Measurements from ENCODE around the gene KIF18B. TPM values are rescaled to one million over a fixed set of nuclear protein-coding genes. Genes with fewer than 3 reads are reported as not detected.

KIF18B gene
- polyA plus RNA-seq, 2 of the 4 experiments (the other 2 are of a cell fraction): 19.6 to 41.7 TPM

DNA sequence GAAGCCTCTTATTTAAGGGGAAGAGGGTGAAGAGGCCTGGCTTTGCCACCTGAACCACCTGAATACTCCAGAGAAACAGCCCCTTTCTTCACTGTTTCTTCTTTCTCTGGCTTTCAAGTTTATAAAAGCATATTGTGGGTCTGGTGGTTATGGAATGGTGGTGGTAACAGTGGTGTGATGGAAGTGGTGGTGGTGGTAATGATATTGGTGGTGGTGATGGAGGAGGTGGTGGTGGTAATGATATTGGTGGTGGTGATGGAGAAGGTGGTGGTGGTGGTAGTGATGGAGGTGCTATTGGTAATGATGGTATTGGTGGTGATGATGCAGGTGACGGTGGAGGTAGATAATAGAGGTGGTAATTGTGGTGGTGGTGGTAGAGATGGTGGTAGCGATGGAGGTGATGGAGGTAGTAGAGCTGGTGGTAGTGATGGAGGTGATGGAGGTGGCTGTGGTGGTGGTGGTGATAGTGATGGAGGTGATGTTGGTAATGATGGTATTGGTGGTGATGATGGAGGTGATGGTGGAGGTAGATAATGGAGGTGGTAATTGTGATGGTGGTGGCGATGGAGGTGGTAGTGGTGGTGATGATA is 34.6 kb upstream of the KIF18B start:
- ChIA-PET CTCF (interaction anchor here (0.6 to 8.9 kb wide), 7 partner anchors 11 to 150 kb away, joined by 3 to 112 read pairs (median 3); no protein-coding TSS in a partner anchor), POLR2A (interaction anchor here (1.0 to 2.4 kb wide), 3 partner anchors 11 to 38 kb away, joined by 3 to 15 read pairs (median 12); partner anchors contain the start of gene C1QL1)

DNA sequence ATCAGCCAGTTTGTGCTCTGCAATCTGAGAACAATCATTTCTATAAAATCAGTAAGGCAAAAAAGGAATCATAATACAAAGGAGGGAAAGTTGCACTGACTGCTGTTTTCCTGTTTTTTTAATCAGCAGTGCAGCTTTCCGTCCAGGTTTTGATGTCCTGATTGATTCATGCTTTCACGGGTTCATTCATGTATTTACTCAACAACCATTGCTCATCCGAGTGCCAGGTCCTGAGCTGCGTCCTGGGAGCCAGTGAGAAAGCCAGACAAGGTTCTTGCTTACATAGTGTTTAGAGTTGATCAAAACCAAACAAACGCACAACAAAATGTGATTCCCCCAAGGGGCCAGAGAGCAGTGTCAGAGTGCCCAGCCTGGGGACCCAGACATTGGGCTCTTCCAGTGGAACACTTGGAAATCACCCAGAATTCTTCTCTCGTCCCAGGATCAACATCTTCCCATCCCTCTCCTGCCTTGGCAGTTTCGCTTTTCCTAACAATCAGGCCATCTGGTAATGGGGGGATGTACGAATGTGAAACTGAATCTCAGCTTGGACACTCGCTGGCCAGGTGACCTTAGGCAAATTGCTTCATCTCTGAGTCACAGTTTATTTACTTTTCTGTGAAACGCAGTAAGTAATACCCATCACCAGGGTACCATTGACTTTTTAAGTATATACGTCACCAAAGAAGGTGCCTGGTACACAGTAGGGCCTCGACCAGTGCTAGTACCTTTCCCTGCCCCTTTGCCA is 33.8 kb upstream of the KIF18B start:
- CTCF ChIA-PET: interaction anchor here (0.8 to 8.9 kb wide), 9 partner anchors 11 to 149 kb away, joined by 3 to 112 read pairs (median 4); no protein-coding TSS in a partner anchor
- FAIRE-seq: peak; percentile 99
- ATAC-seq: peak; percentile 77 to 78
- DNase-seq (ENCODE audit: low read depth in 1 of 2, low spot score in 1 of 2): peak; percentile 84 to 88
- POLR2A ChIA-PET: interaction anchor here (1.0 to 2.4 kb wide), 6 partner anchors 10 to 82 kb away, joined by 3 to 15 read pairs (median 3); partner anchors contain the start of genes C1QL1 and EFTUD2
- H3K4me3 ChIP-seq: peak overlapping the region; percentile 32
- H3K9me3 ChIP-seq: no peaks in the 10 kb centered on the region
- peak overlapping the region; percentile 85 for H3K4me2 ChIP-seq
- WGBS (ENCODE audit: missing lambda C conversion rate): under 1% methylated on average over 12 of the region's 12 CpGs
- H3K27ac ChIP-seq: peak overlapping the region; percentile 82 to 87
- peaks cover 40% of the 10 kb centered on the region for H3K4me1 ChIP-seq
- TF ChIP-seq NR3C1 (IDR thresholded peaks at IDR 0.05): no peak
- no peak for TF ChIP-seq POLR2AphosphoS2 (conservative IDR thresholded peaks at IDR 0.05; ENCODE audit: low read length)
- no peak for TF ChIP-seq HEYL (CRISPR knock-in tag; IDR thresholded peaks at IDR 0.05)
- TF ChIP-seq HOXB13 (CRISPR knock-in tag; IDR thresholded peaks at IDR 0.05; ENCODE audit: low read depth): no peak
- TF ChIP-seq, protein P1, sequence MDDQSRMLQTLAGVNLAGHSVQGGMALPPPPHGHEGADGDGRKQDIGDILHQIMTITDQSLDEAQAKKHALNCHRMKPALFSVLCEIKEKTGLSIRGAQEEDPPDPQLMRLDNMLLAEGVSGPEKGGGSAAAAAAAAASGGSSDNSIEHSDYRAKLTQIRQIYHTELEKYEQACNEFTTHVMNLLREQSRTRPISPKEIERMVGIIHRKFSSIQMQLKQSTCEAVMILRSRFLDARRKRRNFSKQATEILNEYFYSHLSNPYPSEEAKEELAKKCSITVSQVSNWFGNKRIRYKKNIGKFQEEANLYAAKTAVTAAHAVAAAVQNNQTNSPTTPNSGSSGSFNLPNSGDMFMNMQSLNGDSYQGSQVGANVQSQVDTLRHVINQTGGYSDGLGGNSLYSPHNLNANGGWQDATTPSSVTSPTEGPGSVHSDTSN (IDR thresholded peaks at IDR 0.05): no peak; the same call in 1 of the 2 replicates
- TF ChIP-seq GATA3 (IDR thresholded peaks at IDR 0.05; ENCODE audit: borderline replicate concordance): peak; percentile 77
- TF ChIP-seq, protein P2, sequence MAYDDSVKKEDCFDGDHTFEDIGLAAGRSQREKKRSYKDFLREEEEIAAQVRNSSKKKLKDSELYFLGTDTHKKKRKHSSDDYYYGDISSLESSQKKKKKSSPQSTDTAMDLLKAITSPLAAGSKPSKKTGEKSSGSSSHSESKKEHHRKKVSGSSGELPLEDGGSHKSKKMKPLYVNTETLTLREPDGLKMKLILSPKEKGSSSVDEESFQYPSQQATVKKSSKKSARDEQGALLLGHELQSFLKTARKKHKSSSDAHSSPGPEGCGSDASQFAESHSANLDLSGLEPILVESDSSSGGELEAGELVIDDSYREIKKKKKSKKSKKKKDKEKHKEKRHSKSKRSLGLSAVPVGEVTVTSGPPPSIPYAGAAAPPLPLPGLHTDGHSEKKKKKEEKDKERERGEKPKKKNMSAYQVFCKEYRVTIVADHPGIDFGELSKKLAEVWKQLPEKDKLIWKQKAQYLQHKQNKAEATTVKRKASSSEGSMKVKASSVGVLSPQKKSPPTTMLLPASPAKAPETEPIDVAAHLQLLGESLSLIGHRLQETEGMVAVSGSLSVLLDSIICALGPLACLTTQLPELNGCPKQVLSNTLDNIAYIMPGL (CRISPR knock-in tag; IDR thresholded peaks at IDR 0.05; ENCODE audit: borderline replicate concordance): no peak
- TF ChIP-seq, protein P3, sequence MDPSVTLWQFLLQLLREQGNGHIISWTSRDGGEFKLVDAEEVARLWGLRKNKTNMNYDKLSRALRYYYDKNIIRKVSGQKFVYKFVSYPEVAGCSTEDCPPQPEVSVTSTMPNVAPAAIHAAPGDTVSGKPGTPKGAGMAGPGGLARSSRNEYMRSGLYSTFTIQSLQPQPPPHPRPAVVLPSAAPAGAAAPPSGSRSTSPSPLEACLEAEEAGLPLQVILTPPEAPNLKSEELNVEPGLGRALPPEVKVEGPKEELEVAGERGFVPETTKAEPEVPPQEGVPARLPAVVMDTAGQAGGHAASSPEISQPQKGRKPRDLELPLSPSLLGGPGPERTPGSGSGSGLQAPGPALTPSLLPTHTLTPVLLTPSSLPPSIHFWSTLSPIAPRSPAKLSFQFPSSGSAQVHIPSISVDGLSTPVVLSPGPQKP (IDR thresholded peaks at IDR 0.05; ENCODE audit: low read depth, low read length): no peak
- TF ChIP-seq, protein P4, sequence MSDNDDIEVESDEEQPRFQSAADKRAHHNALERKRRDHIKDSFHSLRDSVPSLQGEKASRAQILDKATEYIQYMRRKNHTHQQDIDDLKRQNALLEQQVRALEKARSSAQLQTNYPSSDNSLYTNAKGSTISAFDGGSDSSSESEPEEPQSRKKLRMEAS (IDR thresholded peaks at IDR 0.05): peak; percentile 60; the same call in 1 of the 2 replicates
- TF ChIP-seq JUNB (IDR thresholded peaks at IDR 0.05): peak; percentile 90
- TF ChIP-seq ZC3H11A (IDR thresholded peaks at IDR 0.05): no peak
- TF ChIP-seq, protein P5, sequence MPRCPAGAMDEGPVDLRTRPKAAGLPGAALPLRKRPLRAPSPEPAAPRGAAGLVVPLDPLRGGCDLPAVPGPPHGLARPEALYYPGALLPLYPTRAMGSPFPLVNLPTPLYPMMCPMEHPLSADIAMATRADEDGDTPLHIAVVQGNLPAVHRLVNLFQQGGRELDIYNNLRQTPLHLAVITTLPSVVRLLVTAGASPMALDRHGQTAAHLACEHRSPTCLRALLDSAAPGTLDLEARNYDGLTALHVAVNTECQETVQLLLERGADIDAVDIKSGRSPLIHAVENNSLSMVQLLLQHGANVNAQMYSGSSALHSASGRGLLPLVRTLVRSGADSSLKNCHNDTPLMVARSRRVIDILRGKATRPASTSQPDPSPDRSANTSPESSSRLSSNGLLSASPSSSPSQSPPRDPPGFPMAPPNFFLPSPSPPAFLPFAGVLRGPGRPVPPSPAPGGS (IDR thresholded peaks at IDR 0.05): peak; percentile 69; the same call in 1 of the 3 replicates
- no peak for TF ChIP-seq CBX2 (IDR thresholded peaks at IDR 0.05; ENCODE audit: borderline replicate concordance, low read depth)
- TF ChIP-seq NFE2L2 (conservative IDR thresholded peaks at IDR 0.05; ENCODE audit: low read length): no peak
- TF ChIP-seq, protein P6, sequence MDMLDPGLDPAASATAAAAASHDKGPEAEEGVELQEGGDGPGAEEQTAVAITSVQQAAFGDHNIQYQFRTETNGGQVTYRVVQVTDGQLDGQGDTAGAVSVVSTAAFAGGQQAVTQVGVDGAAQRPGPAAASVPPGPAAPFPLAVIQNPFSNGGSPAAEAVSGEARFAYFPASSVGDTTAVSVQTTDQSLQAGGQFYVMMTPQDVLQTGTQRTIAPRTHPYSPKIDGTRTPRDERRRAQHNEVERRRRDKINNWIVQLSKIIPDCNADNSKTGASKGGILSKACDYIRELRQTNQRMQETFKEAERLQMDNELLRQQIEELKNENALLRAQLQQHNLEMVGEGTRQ (IDR thresholded peaks at IDR 0.05): peak; percentile 66
- TF ChIP-seq EP300 (IDR thresholded peaks at IDR 0.05): peak; percentile 33 to 44; a peak in 1 of 5 replicates
- no peak for TF ChIP-seq SMC3 (IDR thresholded peaks at IDR 0.05)
- peak; percentile 96 for TF ChIP-seq FOSL2 (IDR thresholded peaks at IDR 0.05)
- peak; percentile 97 for TF ChIP-seq FOSL2 (CRISPR knock-in tag; IDR thresholded peaks at IDR 0.05)

More for the DNA sequence above, 34.6 kb upstream of the KIF18B start:
- peak overlapping the region; percentile 82 to 87 for H3K27ac ChIP-seq
- TF ChIP-seq FOSL2 (IDR thresholded peaks at IDR 0.05): no peak
- TF ChIP-seq FOSL2 (CRISPR knock-in tag; IDR thresholded peaks at IDR 0.05): no peak
- TF ChIP-seq CBX8 (IDR thresholded peaks at IDR 0.05): no peak
- TF ChIP-seq MYC (IDR thresholded peaks at IDR 0.05; ENCODE audit: borderline replicate concordance, low read length): no peak
- TF ChIP-seq NPAS2 (CRISPR knock-in tag; IDR thresholded peaks at IDR 0.05; ENCODE audit: borderline replicate concordance): no peak
- TF ChIP-seq, protein P7, sequence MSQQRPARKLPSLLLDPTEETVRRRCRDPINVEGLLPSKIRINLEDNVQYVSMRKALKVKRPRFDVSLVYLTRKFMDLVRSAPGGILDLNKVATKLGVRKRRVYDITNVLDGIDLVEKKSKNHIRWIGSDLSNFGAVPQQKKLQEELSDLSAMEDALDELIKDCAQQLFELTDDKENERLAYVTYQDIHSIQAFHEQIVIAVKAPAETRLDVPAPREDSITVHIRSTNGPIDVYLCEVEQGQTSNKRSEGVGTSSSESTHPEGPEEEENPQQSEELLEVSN (IDR thresholded peaks at IDR 0.05; ENCODE audit: borderline replicate concordance, low read depth): no peak
- TF ChIP-seq POLR2AphosphoS2 (conservative IDR thresholded peaks at IDR 0.05; ENCODE audit: low read length): no peak
- TF ChIP-seq, protein P8, sequence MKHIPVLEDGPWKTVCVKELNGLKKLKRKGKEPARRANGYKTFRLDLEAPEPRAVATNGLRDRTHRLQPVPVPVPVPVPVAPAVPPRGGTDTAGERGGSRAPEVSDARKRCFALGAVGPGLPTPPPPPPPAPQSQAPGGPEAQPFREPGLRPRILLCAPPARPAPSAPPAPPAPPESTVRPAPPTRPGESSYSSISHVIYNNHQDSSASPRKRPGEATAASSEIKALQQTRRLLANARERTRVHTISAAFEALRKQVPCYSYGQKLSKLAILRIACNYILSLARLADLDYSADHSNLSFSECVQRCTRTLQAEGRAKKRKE (CRISPR knock-in tag; IDR thresholded peaks at IDR 0.05; ENCODE audit: low read depth): no peak
- TF ChIP-seq TFCP2L1 (CRISPR knock-in tag; IDR thresholded peaks at IDR 0.05): no peak
- TF ChIP-seq ZC3H11A (IDR thresholded peaks at IDR 0.05): no peak
- TF ChIP-seq SREBF2 (IDR thresholded peaks at IDR 0.05): no peak
- TF ChIP-seq RFX5 (IDR thresholded peaks at IDR 0.05): no peak
- no peak; the same call in none of the 2 replicates for TF ChIP-seq EHMT2 (IDR thresholded peaks at IDR 0.05; ENCODE audit: low read depth)
- no peak for TF ChIP-seq HOXB13 (CRISPR knock-in tag; IDR thresholded peaks at IDR 0.05; ENCODE audit: low read depth)
- TF ChIP-seq MAFK (IDR thresholded peaks at IDR 0.05; ENCODE audit: partially characterized antibody): no peak
- TF ChIP-seq NFE2L2 (conservative IDR thresholded peaks at IDR 0.05; ENCODE audit: low read length): no peak
- TF ChIP-seq CHD4 (IDR thresholded peaks at IDR 0.05; ENCODE audit: borderline replicate concordance): no peak
- no peak for TF ChIP-seq CHD2 (IDR thresholded peaks at IDR 0.05; ENCODE audit: low read length, partially characterized antibody)
- no peak for TF ChIP-seq FOSB (CRISPR knock-in tag; IDR thresholded peaks at IDR 0.05)
- H3K9me3 ChIP-seq: no peaks in the 10 kb centered on the region
- FAIRE-seq (no peak), DNase-seq (ENCODE audit: low read depth in 1 of 2, low spot score in 1 of 2) (no peak), ATAC-seq (no peak)
- H3K4me2 ChIP-seq: peak overlapping the region; percentile 85
- 96% methylated on average over 3 of the region's 3 CpGs for WGBS (ENCODE audit: missing lambda C conversion rate)
- peaks cover 39% of the 10 kb centered on the region for H3K4me1 ChIP-seq
- H3K4me3 ChIP-seq: 0 out of 3 replicates have a peak overlapping the region, but pooled peaks have one; percentile 32
